ENCODE results near the gene ZNF239. TPM values are rescaled to one million over a fixed set of nuclear protein-coding genes. Genes with fewer than 3 reads are reported as not detected.
A peak's percentile ranks its signal among the peaks of the same experiment; 100 is the strongest.
"Not testable (repeated sequence)": the region's sequence is repeated elsewhere in the genome, so short reads cannot be mapped to it uniquely, and the experiment has no call there.

The ZNF239 gene
- total RNA-seq, 2 donors from 2014 or later: 4.3 to 6.8 TPM

GRCh38 chr10:43573250-43574000 is 991 bp downstream of the ZNF239 start:
- intact Hi-C loops (cut with DNase I): no loop called here
- no peaks in the 10 kb centered on the region for H3K4me1 ChIP-seq (replicated peaks)
- H3K4me3 ChIP-seq: peak overlapping the region; percentile 48 to 60
- 41% methylated on average over 14 of the region's 14 CpGs for WGBS
- H3K27ac ChIP-seq: peak overlapping the region; percentile 25 to 50
- no peaks in the 10 kb centered on the region for H3K9me3 ChIP-seq
- DNase-seq (ENCODE audit: low spot score): no peak
- no peaks in the 10 kb centered on the region for H3K27me3 ChIP-seq (replicated peaks; ENCODE audit: insufficient read depth)
- TF ChIP-seq POLR2A (IDR thresholded peaks at IDR 0.05): no peak
- TF ChIP-seq POLR2AphosphoS5 (IDR thresholded peaks at IDR 0.05): no peak
- TF ChIP-seq CTCF (IDR thresholded peaks at IDR 0.05): no peak
- H3K36me3 ChIP-seq: no peaks in the 10 kb centered on the region

- TF ChIP-seq CTCF (IDR thresholded peaks at IDR 0.05) (no peak), POLR2A (IDR thresholded peaks at IDR 0.05) (no peak), POLR2AphosphoS5 (IDR thresholded peaks at IDR 0.05) (no peak)
- 52% methylated on average over 1 of the region's 1 CpG for WGBS
Measured at GRCh38 chr10:43570971-43571370, 3.4 kb downstream of the ZNF239 start.

GRCh38 chr10:43569681-43570080 is 4.7 kb downstream of the ZNF239 start:
- peak; percentile 15 for DNase-seq (ENCODE audit: low spot score)
- no peak overlapping the region for H3K4me3 ChIP-seq
- no peaks in the 10 kb centered on the region for H3K9me3 ChIP-seq
- no peaks in the 10 kb centered on the region for H3K4me1 ChIP-seq (replicated peaks)
- H3K36me3 ChIP-seq: no peaks in the 10 kb centered on the region
- no peak overlapping the region for H3K27ac ChIP-seq
- intact Hi-C loops (cut with DNase I): no loop called here
- TF ChIP-seq POLR2AphosphoS5 (IDR thresholded peaks at IDR 0.05) (no peak), POLR2A (IDR thresholded peaks at IDR 0.05) (no peak), CTCF (IDR thresholded peaks at IDR 0.05) (no peak)
- no peaks in the 10 kb centered on the region for H3K27me3 ChIP-seq (replicated peaks; ENCODE audit: insufficient read depth)

More at GRCh38 chr10:43570971-43571370, 3.4 kb downstream of the ZNF239 start:
- Histone ChIP-seq H3K4me3 (no peak overlapping the region), H3K9me3 (no peaks in the 10 kb centered on the region), H3K36me3 (no peaks in the 10 kb centered on the region), H3K27ac (no peak overlapping the region), H3K4me1 (replicated peaks) (no peaks in the 10 kb centered on the region), H3K27me3 (replicated peaks; ENCODE audit: insufficient read depth) (no peaks in the 10 kb centered on the region)
- DNase-seq (ENCODE audit: low spot score): no peak
- intact Hi-C loops (cut with DNase I): no loop called here

- no peaks in the 10 kb centered on the region for H3K36me3 ChIP-seq
- DNase-seq (ENCODE audit: low spot score): no peak
- 92% methylated on average over 4 of the region's 4 CpGs for WGBS
- H3K27me3 ChIP-seq (replicated peaks; ENCODE audit: insufficient read depth): no peaks in the 10 kb centered on the region
- no peak overlapping the region for H3K4me3 ChIP-seq
- no peak for TF ChIP-seq CTCF (IDR thresholded peaks at IDR 0.05)
- no peak for TF ChIP-seq POLR2AphosphoS5 (IDR thresholded peaks at IDR 0.05)
- no peak for TF ChIP-seq POLR2A (IDR thresholded peaks at IDR 0.05)
- no peak overlapping the region for H3K27ac ChIP-seq
- no peaks in the 10 kb centered on the region for H3K9me3 ChIP-seq
- no peaks in the 10 kb centered on the region for H3K4me1 ChIP-seq (replicated peaks)
- intact Hi-C loops (cut with DNase I): no loop called here
Measured at GRCh38 chr10:43557214-43557613, 17.2 kb downstream of the ZNF239 start.

- H3K4me1 ChIP-seq (replicated peaks); H3K4me3 ChIP-seq; H3K36me3 ChIP-seq; H3K9me3 ChIP-seq; H3K27ac ChIP-seq; DNase-seq (ENCODE audit: low spot score); intact Hi-C loops (cut with DNase I); H3K27me3 ChIP-seq (replicated peaks; ENCODE audit: insufficient read depth): not testable (repeated sequence)
- WGBS: 83% methylated on average over 11 of the region's 11 CpGs
Measured at GRCh38 chr10:43543746-43544145, 30.7 kb downstream of the ZNF239 start.
